Gastroesophageal sphincter (tissue), 3 donors: ENCODE measurements around the gene ANO2.

Source experiments
- CTCF ChIP-seq, 4 experiments: fragments of 200-600 bp in 2 of 4; fragments of 450-650 bp in 2 of 4; sonication (generic) in 1 of 4; IDR thresholded peaks; one replicate each; pipeline ENCODE4 v1.5.1; 2017 to 2019; ENCODE audit warnings: antibody characterized with exemption in 4 of 4, mild to moderate bottlenecking in 2 of 4, moderate library complexity in 2 of 4
- POLR2A ChIP-seq, 2 donors: fragments of 450-650 bp; IDR thresholded peaks; one replicate each; pipeline ENCODE4 v1.6.1; 2017; ENCODE audit warnings: antibody characterized with exemption in 2 of 2, mild to moderate bottlenecking in 2 of 2, moderate library complexity in 1 of 2

GRCh38 chr12:5780536-5780935, 164.5 kb downstream of the ANO2 start:
- no peak for TF ChIP-seq CTCF (IDR thresholded peaks at IDR 0.05)
- TF ChIP-seq POLR2A (IDR thresholded peaks at IDR 0.05): no peak
